IgD-negative memory B cell (primary cell): ENCODE measurements around the gene SGSM1. TPM values are rescaled to one million over a fixed set of nuclear protein-coding genes. Genes with fewer than 3 reads are reported as not detected.
"Not testable (repeated sequence)": the region's sequence is repeated elsewhere in the genome, so short reads cannot be mapped to it uniquely, and the experiment has no call there.

Source experiments
- H3K27ac Mint-ChIP-seq, 3 donors: one replicate each; pipeline ENCODE4 v1.8.0; 2020 to 2022; ENCODE audit warnings: mild to moderate bottlenecking in 3 of 3, mixed read lengths in 3 of 3, moderate library complexity in 1 of 3
- H3K27me3 Mint-ChIP-seq: one replicate; pipeline ENCODE4 v1.8.0; 2021; ENCODE audit warnings: mixed read lengths
- H3K36me3 Mint-ChIP-seq: one replicate; pipeline ENCODE4 v1.8.0; 2020; ENCODE audit warnings: mild to moderate bottlenecking, mixed read lengths
- H3K4me1 Mint-ChIP-seq, 3 donors: one replicate each; pipeline ENCODE4 v1.8.0; 2020 to 2022; ENCODE audit warnings: mixed read lengths in 3 of 3, mild to moderate bottlenecking in 1 of 3
- H3K4me3 Mint-ChIP-seq, 4 donors: one replicate each; pipeline ENCODE4 v1.8.0; 2020 to 2022; ENCODE audit warnings: mild to moderate bottlenecking in 4 of 4, mixed read lengths in 4 of 4, moderate library complexity in 3 of 4
- H3K9me3 Mint-ChIP-seq, 3 donors: one replicate each; pipeline ENCODE4 v1.8.0; 2020 to 2021; ENCODE audit warnings: mixed read lengths in 3 of 3, mild to moderate bottlenecking in 1 of 3
- polyA plus RNA-seq: library from polyadenylated mRNA; unstranded; fragments of 300-500 nt; fragmentation: Illumina TruSeq; gene quantifications from one replicate; pipeline ENCODE4 v1.2.3, GENCODE V29; 2021

SGSM1 gene
- polyA plus RNA-seq, 1 donor from 2014 or later, result 0.44 TPM

DNA sequence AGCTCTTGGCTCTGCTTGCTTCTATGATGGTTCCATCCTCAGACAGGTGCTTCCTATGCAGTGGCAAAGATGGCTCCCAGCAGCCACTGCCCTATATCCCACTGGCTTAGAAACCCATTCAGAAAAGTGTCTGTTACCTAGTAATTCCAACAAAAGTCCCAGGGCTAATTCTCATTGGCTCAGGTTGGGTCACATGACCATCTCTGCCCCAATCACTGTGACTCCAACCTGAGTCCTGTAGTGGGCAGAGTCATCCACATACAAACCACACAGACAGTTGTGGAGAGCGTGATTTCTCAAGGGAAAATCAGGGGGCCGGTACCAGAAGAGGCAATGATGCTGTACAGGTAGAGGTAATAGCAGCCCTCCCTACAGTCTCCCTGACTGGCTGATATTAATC, 73.0 kb downstream of the SGSM1 start:
- H3K27me3 Mint-ChIP-seq, result peaks cover 6% of the 10 kb centered on the region
- H3K27ac Mint-ChIP-seq, result no peak overlapping the region
- H3K4me1 Mint-ChIP-seq, result no peaks in the 10 kb centered on the region
- H3K9me3 Mint-ChIP-seq, result peaks cover 0 to 2% (median 0%) of the 10 kb centered on the region in 3 donors
- H3K4me3 Mint-ChIP-seq, result no peak overlapping the region
- H3K36me3 Mint-ChIP-seq, result peaks cover 1% of the 10 kb centered on the region

DNA sequence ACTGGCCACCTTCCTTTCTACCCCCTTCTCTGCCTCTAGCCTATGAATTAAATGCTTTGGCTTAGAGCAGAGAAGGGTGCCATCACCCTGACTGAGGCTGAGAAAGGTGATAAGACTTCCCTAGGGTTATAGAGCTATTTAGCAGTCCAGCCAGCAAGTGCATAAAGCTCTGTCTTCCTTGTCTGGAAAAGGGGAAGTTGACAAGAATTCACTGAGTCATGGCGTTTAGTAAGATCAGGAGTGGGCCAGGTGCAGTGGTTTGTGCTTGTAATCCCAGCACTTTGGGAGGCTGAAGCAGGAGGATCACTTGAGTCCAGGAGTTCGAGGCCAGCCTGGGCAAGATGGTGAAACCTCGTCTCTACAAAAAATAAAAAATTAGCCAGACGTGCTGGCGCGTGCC, 77.4 kb downstream of the SGSM1 start:
- Mint-ChIP-seq H3K4me3 (no peak overlapping the region), H3K27me3 (no peaks in the 10 kb centered on the region), H3K27ac (no peak overlapping the region), H3K36me3 (no peaks in the 10 kb centered on the region), H3K4me1 (no peaks in the 10 kb centered on the region), H3K9me3 (no peaks in the 10 kb centered on the region)

DNA sequence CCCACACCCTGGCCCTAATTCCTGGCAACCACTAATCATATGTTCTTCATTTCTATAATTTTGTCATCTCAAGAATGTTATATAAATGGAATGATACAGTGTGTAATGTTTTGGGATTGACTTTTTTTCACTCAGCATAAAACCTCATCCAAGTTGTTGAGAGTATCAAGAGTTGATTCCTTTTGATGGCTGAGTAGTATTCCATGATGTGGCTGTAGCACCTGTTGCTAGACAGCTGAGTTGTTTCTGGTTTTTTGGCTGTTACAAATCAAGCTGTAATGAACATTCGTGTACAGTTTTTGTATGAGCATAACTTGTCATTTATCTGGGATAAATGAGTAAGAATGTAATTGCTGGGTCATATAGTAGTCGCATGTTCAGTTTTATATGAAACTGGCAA, 81.2 kb downstream of the SGSM1 start:
- no peak overlapping the region for H3K27ac Mint-ChIP-seq
- H3K4me3 Mint-ChIP-seq, result no peak overlapping the region
- peaks cover 6% of the 10 kb centered on the region for H3K27me3 Mint-ChIP-seq
- H3K36me3 Mint-ChIP-seq, result no peaks in the 10 kb centered on the region
- H3K4me1 Mint-ChIP-seq, result no peaks in the 10 kb centered on the region
- no peaks in the 10 kb centered on the region for H3K9me3 Mint-ChIP-seq

DNA sequence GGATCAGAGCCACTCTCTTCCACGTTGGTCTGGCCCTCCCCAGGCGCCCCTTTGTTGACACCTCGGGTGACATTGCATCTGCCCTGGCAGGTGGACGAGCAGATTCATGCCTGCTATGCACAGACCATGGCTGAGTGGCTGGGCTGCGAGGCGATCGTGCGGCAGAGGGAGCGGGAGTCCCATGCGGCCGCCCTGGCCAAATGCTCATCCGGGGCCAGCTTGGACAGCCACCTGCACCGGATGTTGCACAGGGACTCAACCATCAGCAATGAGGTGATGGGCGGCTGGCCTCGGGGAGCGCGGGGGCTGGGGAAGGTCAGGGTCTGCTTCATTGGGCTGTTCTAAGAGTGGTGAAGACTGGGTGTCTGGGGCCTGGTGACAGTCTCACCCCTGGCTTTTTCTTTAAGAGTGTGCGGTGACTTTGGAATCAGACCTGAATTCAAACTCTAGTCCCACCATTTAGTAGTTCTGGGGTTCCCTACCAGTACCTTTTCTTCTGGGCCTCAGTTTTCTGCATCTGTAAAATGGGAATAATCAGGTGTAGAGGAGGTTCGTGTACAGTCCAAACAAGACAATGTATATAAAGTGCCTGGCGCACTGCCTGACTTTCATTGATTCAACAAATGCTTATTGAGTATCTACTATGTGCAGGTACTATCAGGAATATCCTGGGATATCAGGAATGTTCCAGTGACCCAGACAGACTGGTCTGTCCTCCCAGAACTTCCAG, 87.5 kb downstream of the SGSM1 start:
- no peaks in the 10 kb centered on the region for H3K9me3 Mint-ChIP-seq
- H3K4me1 Mint-ChIP-seq, result no peaks in the 10 kb centered on the region
- H3K27me3 Mint-ChIP-seq, result peaks cover 10% of the 10 kb centered on the region
- H3K27ac Mint-ChIP-seq, result no peak overlapping the region
- H3K4me3 Mint-ChIP-seq, result no peak overlapping the region
- no peaks in the 10 kb centered on the region for H3K36me3 Mint-ChIP-seq

DNA sequence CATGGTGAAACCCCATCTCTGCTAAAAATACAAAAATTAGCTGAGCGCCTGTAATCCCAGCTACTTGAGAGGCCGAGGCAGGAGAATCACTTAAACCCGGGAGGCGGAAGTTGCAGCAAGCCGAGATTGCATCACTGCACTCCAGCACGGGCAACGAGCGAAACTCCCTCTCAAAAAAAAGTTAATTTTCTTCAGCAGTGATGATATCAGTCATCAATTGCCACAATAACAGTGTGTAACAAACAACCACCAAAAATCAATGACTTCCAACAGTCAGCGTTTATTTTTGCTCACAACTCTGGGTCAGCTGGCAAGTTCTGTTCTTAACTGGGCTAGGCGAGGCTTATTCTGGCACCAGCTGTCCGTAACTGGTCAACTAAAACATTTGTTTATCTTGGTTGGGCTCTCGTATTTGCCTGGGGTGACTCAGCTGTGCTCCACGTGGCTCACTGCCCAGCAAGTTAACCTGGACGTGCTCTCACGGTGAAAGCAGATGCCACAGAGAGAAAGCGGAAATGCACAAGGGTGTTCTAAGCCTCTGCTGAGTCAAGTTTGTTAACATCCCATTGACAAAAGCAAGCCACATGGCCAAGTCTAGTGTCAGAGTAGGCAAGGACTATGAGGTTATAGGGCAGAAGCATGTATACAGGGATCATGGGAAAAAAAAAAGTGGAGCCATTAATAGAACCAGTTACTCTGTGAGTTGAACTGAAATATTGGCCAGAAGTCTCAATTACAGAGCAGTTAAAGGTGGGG, 88.4 kb downstream of the SGSM1 start:
- no peaks in the 10 kb centered on the region for H3K9me3 Mint-ChIP-seq
- H3K27ac Mint-ChIP-seq, result peak overlapping the region in 1 of 3 donors; percentile 59

DNA sequence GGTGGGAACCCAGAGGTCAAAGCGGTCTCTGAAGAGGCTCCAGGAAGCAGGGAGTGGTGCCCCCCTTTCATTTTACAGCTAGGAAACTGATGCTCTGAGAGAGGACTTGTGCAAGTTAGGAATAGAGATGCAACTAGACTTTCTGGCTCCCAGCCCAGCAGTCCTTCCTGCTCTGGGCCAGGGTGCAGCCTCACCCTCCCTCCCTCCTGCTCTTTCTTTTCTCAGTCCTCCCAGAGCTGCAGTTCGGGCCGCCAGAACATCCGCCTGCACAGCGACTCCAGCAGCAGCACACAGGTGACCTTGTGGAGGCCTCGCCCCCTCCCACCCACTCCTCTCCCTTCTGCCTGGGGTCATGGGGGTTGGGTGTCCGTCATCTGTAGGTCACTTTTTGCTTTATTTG, 89.0 kb downstream of the SGSM1 start:
- Mint-ChIP-seq H3K27me3 (peaks cover 11% of the 10 kb centered on the region), H3K36me3 (no peaks in the 10 kb centered on the region), H3K9me3 (no peaks in the 10 kb centered on the region), H3K27ac (no peak overlapping the region), H3K4me3 (no peak overlapping the region), H3K4me1 (no peaks in the 10 kb centered on the region)

More for the DNA sequence above, 88.4 kb downstream of the SGSM1 start:
- H3K4me1 Mint-ChIP-seq, result no peaks in the 10 kb centered on the region
- peaks cover 10% of the 10 kb centered on the region for H3K27me3 Mint-ChIP-seq
- H3K36me3 Mint-ChIP-seq, result no peaks in the 10 kb centered on the region
- no peak overlapping the region for H3K4me3 Mint-ChIP-seq

DNA sequence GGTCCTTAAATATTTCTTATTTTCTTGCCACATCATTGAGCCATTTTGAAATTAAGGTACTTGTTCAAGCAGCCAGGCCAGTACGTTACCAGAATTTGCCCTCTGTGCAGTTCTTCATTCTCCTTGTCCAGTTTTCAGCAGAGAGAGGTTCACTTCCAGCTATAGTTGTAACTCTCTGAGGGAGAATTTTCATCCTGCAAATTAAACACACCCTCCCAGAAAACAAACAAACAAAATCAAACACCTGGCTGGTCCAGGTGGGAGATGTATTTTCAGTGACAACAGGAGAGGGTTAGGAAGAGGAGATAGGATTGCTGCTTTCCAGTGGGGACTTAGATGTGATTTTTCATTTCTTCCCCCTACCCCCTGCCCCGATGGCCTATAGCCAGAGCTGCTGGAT, 95.4 kb downstream of the SGSM1 start:
- H3K27ac Mint-ChIP-seq, result no peak overlapping the region
- H3K4me1 Mint-ChIP-seq, result no peaks in the 10 kb centered on the region
- H3K9me3 Mint-ChIP-seq, result peaks cover 9 to 15% (median 11%) of the 10 kb centered on the region in 3 donors
- H3K4me3 Mint-ChIP-seq, result no peak overlapping the region
- peaks cover 5% of the 10 kb centered on the region for H3K27me3 Mint-ChIP-seq
- peaks cover 2% of the 10 kb centered on the region for H3K36me3 Mint-ChIP-seq

DNA sequence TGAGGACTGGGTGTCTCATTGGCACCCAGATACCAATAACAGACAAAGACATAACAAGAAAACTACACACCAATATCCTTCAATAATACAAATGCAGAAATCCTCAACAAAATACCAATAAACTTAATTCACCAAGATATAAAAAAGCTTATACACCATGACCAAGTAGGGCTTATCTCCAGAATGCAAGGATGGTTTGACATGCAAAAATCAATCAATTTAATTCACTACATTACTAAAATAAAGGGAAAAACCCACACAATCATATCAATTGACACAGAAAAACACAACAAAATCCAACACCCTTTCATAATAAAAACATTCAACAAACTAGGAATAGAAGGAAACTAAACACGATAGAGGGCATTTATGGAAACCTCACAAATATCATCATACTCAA, 99.9 kb downstream of the SGSM1 start:
- Mint-ChIP-seq H3K4me3 (peak overlapping the region in 1 of 4 donors; percentile 82), H3K4me1 (no peaks in the 10 kb centered on the region), H3K36me3 (peaks cover 2% of the 10 kb centered on the region), H3K9me3 (peaks cover 9 to 21% (median 15%) of the 10 kb centered on the region in 3 donors), H3K27me3 (peaks cover 4% of the 10 kb centered on the region), H3K27ac (no peak overlapping the region)

DNA sequence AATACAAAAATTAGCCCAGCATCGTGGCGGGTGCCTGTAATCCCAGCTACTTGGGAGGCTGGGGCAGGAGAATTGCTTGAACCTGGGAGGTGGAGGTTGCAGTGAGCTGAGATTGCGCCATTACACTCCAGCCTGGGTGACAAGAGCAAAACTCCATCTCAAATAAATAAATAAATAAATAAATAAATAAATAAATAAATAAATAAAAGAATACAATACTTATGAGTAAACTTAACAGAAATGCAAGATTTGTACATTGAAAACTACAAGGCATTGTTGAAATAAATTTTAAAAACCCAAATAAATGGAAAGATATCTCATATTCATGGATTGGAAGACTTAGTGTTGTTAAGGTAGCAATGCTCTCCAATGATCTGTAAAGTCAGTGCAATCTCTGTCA, 101.1 kb downstream of the SGSM1 start:
- H3K27ac Mint-ChIP-seq, result peak overlapping the region in 1 of 3 donors; percentile 9
- H3K4me1 Mint-ChIP-seq, H3K36me3 Mint-ChIP-seq, H3K4me3 Mint-ChIP-seq, H3K27me3 Mint-ChIP-seq: not testable (repeated sequence)
- H3K9me3 Mint-ChIP-seq, result peaks cover 9 to 21% (median 15%) of the 10 kb centered on the region in 3 donors

DNA sequence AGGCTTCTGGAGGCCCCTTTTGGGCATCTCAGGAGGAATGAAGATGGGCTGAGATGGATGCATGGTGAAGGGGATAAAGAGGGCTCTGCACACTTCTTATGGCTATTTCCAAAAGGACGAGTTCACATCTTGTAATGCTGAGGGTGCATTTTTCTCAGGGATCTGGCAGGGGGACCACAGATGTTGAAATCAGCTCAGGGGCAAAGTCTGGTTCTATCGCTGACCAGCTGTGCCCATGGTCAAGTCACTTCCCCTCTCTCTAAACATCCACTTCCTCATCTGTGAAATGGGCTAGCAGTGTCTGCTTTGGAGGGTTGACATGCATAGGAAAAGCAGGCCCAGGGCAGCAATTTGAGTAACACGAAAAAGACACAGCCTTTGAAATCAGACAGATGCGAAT, 114.0 kb downstream of the SGSM1 start:
- no peaks in the 10 kb centered on the region for H3K9me3 Mint-ChIP-seq
- H3K27me3 Mint-ChIP-seq, result no peaks in the 10 kb centered on the region
- H3K36me3 Mint-ChIP-seq, result no peaks in the 10 kb centered on the region
- H3K4me1 Mint-ChIP-seq, result peaks cover 0 to 1% (median 0%) of the 10 kb centered on the region in 3 donors
- H3K4me3 Mint-ChIP-seq, result no peak overlapping the region
- no peak overlapping the region for H3K27ac Mint-ChIP-seq

DNA sequence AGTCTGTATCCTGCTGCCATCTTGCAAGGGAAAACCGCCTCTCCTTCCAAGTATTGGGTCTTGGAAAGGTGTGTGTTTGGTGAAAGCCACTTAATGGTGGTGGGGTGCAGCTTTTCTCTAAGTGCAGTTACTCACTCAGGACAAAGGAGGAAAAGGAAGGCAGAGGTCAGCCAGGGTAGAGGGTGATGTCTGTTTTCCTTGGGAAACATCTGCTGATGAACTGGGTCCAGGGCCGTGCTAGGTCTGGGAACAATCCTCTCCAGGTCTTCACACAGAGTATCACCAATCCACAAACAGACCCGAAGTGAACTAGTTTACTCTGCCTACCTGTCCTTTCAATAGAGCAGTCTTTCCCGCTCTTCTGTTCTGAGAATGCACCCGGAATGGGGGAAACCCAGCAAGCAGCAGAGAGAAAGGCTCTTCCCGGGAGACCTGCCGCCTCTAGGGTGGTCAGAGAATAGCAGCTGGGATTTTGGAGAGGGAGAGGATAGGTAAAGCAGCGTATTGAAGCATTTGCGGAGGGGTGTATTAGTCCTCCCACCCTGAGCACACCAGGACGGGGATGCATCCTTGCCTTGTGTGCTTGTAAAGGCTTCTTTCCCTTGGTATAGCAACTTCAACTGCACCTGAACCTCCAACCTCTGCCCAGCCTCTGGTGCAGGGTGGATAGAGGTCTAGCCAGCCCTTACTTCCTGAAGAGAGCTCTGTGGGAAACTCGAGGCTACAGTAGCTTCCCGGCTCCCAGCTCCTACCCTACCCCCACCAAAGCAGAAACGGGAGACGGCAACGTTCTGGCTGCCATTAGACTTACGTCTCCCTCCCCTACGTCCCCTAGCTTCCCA, 119.8 kb downstream of the SGSM1 start:
- Mint-ChIP-seq H3K4me1 (peaks cover 0 to 2% (median 0%) of the 10 kb centered on the region in 3 donors), H3K9me3 (peaks cover 2 to 4% (median 3%) of the 10 kb centered on the region in 3 donors), H3K27me3 (peaks cover 8% of the 10 kb centered on the region)

DNA sequence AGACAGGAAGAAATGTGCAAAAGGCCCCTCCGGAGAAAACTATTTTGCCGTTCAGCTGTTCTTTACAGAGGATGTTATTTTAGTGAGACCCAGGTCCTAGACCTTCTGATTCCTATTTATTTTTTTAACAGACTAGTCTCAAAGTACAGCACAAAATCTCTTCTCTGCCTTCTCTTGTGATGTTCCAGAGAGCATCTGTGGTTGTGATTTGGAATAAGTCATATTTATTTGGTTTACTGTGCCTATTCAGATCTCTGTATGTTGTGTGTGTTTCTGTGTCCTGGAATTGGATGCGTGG, 120.4 kb downstream of the SGSM1 start:
- Mint-ChIP-seq H3K36me3 (no peaks in the 10 kb centered on the region), H3K4me1 (peaks cover 0 to 2% (median 0%) of the 10 kb centered on the region in 3 donors), H3K27ac (no peak overlapping the region), H3K9me3 (peaks cover 2 to 4% (median 3%) of the 10 kb centered on the region in 3 donors), H3K27me3 (peaks cover 10% of the 10 kb centered on the region), H3K4me3 (no peak overlapping the region)

More for the DNA sequence above, 119.8 kb downstream of the SGSM1 start:
- Mint-ChIP-seq H3K36me3 (no peaks in the 10 kb centered on the region), H3K4me3 (no peak overlapping the region), H3K27ac (no peak overlapping the region)

DNA sequence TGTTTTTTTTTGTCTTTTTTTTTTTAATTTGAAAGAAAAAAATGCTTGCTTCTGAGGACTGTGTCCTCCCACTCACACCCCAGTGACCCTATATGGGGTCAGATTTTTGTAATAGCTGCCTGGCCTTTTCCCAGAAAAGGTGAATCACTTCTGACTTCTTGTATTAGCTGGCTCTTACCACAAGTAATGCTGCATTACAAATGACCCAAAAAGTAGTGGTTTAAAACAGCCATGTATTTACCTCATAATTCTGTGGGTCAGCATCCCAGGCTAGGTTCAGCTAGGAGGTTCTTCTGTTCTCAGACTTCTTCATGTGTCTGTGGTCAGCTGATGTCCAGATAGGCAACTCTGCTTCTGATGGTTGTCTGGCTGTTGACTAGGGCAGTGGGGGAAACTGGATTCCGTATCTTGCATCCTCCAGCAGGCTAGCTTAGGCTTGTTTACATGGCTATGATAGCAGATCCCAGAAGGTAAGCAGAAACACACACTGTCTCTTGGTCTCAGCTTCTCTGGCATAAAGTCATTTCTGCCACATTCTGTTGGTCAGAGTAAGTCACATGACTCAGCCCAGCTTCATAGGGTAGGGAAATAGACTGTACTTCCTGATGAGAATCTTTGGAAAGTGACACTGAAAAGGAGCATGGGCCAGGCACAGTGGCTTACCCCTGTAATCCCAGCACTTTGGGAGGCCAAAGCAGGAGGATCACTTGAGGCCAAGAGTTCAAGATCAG, 121.0 kb downstream of the SGSM1 start:
- Mint-ChIP-seq H3K9me3 (peaks cover 2 to 4% (median 3%) of the 10 kb centered on the region in 3 donors), H3K27me3 (peaks cover 10% of the 10 kb centered on the region), H3K4me1 (peaks cover 0 to 2% (median 0%) of the 10 kb centered on the region in 3 donors), H3K27ac (no peak overlapping the region), H3K4me3 (no peak overlapping the region), H3K36me3 (no peaks in the 10 kb centered on the region)

DNA sequence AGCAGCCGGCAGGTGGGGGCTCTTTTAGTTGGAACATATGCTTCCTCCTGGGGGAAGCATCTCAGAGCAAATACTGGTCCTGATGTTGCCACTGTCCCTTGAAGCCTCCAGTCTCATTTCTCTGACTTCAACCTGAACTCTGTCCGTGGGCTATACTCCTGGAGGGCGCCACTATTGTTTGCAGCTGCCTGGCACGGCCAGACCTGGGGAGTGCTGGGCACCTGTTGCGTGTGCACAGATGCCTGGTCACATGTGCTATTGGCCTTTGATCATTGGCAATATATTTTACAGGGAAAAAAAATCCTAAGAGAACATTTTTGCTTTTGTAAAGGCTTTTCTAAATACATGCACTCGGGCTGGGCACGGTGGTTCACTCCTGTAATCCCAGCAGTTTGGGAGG, 122.3 kb downstream of the SGSM1 start:
- H3K27ac Mint-ChIP-seq, result no peak overlapping the region
- peaks cover 0 to 2% (median 0%) of the 10 kb centered on the region in 3 donors for H3K4me1 Mint-ChIP-seq
- H3K4me3 Mint-ChIP-seq, result no peak overlapping the region
- peaks cover 2 to 4% (median 3%) of the 10 kb centered on the region in 3 donors for H3K9me3 Mint-ChIP-seq
- no peaks in the 10 kb centered on the region for H3K36me3 Mint-ChIP-seq
- H3K27me3 Mint-ChIP-seq, result peaks cover 10% of the 10 kb centered on the region
